ENCODE results near the gene FCHSD2. TPM values are rescaled to one million over a fixed set of nuclear protein-coding genes. Genes with fewer than 3 reads are reported as not detected.

Gene FCHSD2
- total and polyA plus RNA-seq, 2 donors (not counting 3 experiments of a cell fraction or from before 2014, with no cell fraction given), result 20.8 to 56.9 TPM

DNA sequence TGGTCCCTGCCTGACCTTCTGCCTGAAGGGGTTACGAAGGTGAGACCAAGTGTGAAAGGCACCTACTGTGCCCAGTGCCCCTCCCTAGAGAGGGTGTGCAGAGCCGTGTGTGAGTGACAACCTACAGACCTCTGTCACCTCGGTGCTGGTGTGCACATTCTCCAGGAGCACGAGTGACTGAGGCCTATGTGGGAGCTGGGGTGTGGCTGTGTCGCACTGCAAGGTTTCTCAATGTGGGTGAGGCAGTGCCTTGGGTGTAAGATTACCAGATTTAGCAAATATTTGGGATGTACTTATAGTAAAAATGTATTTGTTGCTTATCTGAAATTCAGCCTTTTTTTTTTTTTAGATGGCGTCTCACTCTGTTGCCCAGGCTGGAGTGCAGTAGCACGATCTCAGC lies 353.9 kb downstream of the FCHSD2 start:
- H3K27me3 ChIP-seq (ENCODE audit: control insufficient read depth in 2 of 2, insufficient read depth in 2 of 2, low read length in 2 of 2), result no peaks in the 10 kb centered on the region
- DNase-seq (ENCODE audit: low read depth, low spot score) (no peak), FAIRE-seq (no peak)
- H3K4me1 ChIP-seq (ENCODE audit: control insufficient read depth, extremely low read depth, insufficient read depth, low read length), result peaks cover 2% of the 10 kb centered on the region
- no peak overlapping the region for H2AFZ ChIP-seq (ENCODE audit: low read depth, low read length)
- H3K36me3 ChIP-seq (ENCODE audit: control insufficient read depth in 2 of 2, extremely low read depth in 1 of 2, insufficient read depth in 2 of 2, low read length in 2 of 2), result no peaks in the 10 kb centered on the region
- H3K9ac ChIP-seq (replicated peaks; ENCODE audit: extremely low read depth, insufficient read depth, low read length), result no peak overlapping the region
- dilution Hi-C loops (cut with MboI; ENCODE audit: extremely low pct_ligation_motif_present, low sequenced_read_pairs), result no loop called here
- no peaks in the 10 kb centered on the region for H3K9me3 ChIP-seq (replicated peaks; ENCODE audit: control insufficient read depth, insufficient read depth, low read length)
- intact Hi-C loops (cut with micrococcal nuclease), result no loop called here
- H4K20me1 ChIP-seq (replicated peaks; ENCODE audit: control insufficient read depth, extremely low read depth, insufficient read depth, low read length), result no peaks in the 10 kb centered on the region
- no peaks in the 10 kb centered on the region for H3K79me2 ChIP-seq (ENCODE audit: control insufficient read depth, insufficient read depth, low read length)
- ChIA-PET CTCF (interaction anchor here (0.8 to 3.2 kb wide), 2 partner anchors 57 to 63 kb away, joined by 4 to 20 read pairs; no protein-coding TSS in a partner anchor), POLR2A (no interaction called here)
- H3K4me2 ChIP-seq (ENCODE audit: insufficient read depth, low read length), result no peak overlapping the region
- TF ChIP-seq POLR2A (IDR thresholded peaks at IDR 0.05; ENCODE audit: low read depth, low read length) (no peak), MYC (IDR thresholded peaks at IDR 0.05; ENCODE audit: low read depth, low read length) (no peak), EZH2 (IDR thresholded peaks at IDR 0.05; ENCODE audit: borderline replicate concordance, low read depth, low read length, severe bottlenecking) (no peak), GATA2 (IDR thresholded peaks at IDR 0.05; ENCODE audit: insufficient read depth, insufficient read length, low read depth, low read length) (no peak), JUN (IDR thresholded peaks at IDR 0.05; ENCODE audit: borderline replicate concordance, insufficient read depth, insufficient read length, low read depth) (no peak), POLR2AphosphoS5 (IDR thresholded peaks at IDR 0.05; ENCODE audit: insufficient read depth, low read depth, low read length) (no peak), FOS (IDR thresholded peaks at IDR 0.05; ENCODE audit: borderline replicate concordance, insufficient read depth, low read length) (no peak), MAX (IDR thresholded peaks at IDR 0.05; ENCODE audit: insufficient read depth, insufficient read length) (no peak)
- TF ChIP-seq, protein P1, sequence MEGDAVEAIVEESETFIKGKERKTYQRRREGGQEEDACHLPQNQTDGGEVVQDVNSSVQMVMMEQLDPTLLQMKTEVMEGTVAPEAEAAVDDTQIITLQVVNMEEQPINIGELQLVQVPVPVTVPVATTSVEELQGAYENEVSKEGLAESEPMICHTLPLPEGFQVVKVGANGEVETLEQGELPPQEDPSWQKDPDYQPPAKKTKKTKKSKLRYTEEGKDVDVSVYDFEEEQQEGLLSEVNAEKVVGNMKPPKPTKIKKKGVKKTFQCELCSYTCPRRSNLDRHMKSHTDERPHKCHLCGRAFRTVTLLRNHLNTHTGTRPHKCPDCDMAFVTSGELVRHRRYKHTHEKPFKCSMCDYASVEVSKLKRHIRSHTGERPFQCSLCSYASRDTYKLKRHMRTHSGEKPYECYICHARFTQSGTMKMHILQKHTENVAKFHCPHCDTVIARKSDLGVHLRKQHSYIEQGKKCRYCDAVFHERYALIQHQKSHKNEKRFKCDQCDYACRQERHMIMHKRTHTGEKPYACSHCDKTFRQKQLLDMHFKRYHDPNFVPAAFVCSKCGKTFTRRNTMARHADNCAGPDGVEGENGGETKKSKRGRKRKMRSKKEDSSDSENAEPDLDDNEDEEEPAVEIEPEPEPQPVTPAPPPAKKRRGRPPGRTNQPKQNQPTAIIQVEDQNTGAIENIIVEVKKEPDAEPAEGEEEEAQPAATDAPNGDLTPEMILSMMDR (IDR thresholded peaks at IDR 0.05; ENCODE audit: extremely low read depth in 1 of 2, insufficient read depth in 1 of 2, low read depth in 1 of 2, low read length in 2 of 2), result no peak
- BruUV-seq (replicated peaks), result no TSS peak
- H3K9me1 ChIP-seq (replicated peaks; ENCODE audit: control insufficient read depth, extremely low read depth, insufficient read depth, low read length), result no peaks in the 10 kb centered on the region
- no peak overlapping the region for H3K4me3 ChIP-seq (replicated peaks in 1 of 3; ENCODE audit: insufficient read depth in 1 of 3, low read depth in 1 of 3, low read length in 3 of 3)
- no peak overlapping the region for H3K27ac ChIP-seq (ENCODE audit: insufficient read depth, low read depth, low read length)

Measured in endothelial cell of umbilical vein (primary cell).